ENCODE data around the gene KCNMA1. TPM values are rescaled to one million over a fixed set of nuclear protein-coding genes. Genes with fewer than 3 reads are reported as not detected.
A peak's percentile ranks its signal among the peaks of the same experiment; 100 is the strongest.

The KCNMA1 gene
- polyA plus RNA-seq, 1 experiment = 21.4 TPM

GRCh38 chr10:77320971-77321471 lies 316.6 kb downstream of the KCNMA1 start:
- no peaks in the 10 kb centered on the region for H3K27me3 ChIP-seq (ENCODE audit: control insufficient read depth, insufficient read depth, low read length)
- ChIA-PET CTCF (interaction anchor here (0.7 to 1.6 kb wide), 6 partner anchors 9 to 390 kb away, joined by 3 to 5 read pairs (median 4); no protein-coding TSS in a partner anchor), POLR2A (interaction anchor here (0.8 kb wide), 1 partner anchor 157 kb away, joined by 3 read pairs; no protein-coding TSS in a partner anchor)
- peak; percentile 65 for DNase-seq (ENCODE audit: low read depth)
- H3K36me3 ChIP-seq (ENCODE audit: control insufficient read depth, insufficient read depth, low read length) = no peaks in the 10 kb centered on the region
- TF ChIP-seq CTCF (IDR thresholded peaks at IDR 0.05; ENCODE audit: insufficient read depth, low read depth, low read length) = no peak
- H3K4me3 ChIP-seq (ENCODE audit: low read depth, low read length) = no peak overlapping the region

GRCh38 chr10:77319557-77319956 lies 318.1 kb downstream of the KCNMA1 start:
- H3K36me3 ChIP-seq (ENCODE audit: control insufficient read depth, insufficient read depth, low read length) = no peaks in the 10 kb centered on the region
- POLR2A ChIA-PET = no interaction called here
- H3K27me3 ChIP-seq (ENCODE audit: control insufficient read depth, insufficient read depth, low read length) = no peaks in the 10 kb centered on the region
- CTCF ChIA-PET = interaction anchor here (1.5 kb wide), 1 partner anchor 72 kb away, joined by 3 read pairs; no protein-coding TSS in a partner anchor
- TF ChIP-seq CTCF (IDR thresholded peaks at IDR 0.05; ENCODE audit: insufficient read depth, low read depth, low read length) = no peak
- no peak for DNase-seq (ENCODE audit: low read depth)
- H3K4me3 ChIP-seq (ENCODE audit: low read depth, low read length) = no peak overlapping the region

- POLR2A ChIA-PET = no interaction called here
- TF ChIP-seq CTCF (IDR thresholded peaks at IDR 0.05; ENCODE audit: insufficient read depth, low read depth, low read length) = no peak
- no peak for DNase-seq (ENCODE audit: low read depth)
- Histone ChIP-seq H3K4me3 (ENCODE audit: low read depth, low read length) (no peak overlapping the region), H3K36me3 (ENCODE audit: control insufficient read depth, insufficient read depth, low read length) (no peaks in the 10 kb centered on the region), H3K27me3 (ENCODE audit: control insufficient read depth, insufficient read depth, low read length) (no peaks in the 10 kb centered on the region)
- CTCF ChIA-PET = interaction anchor here (1.3 to 1.5 kb wide), 2 partner anchors 68 to 73 kb away, joined by 3 read pairs; no protein-coding TSS in a partner anchor
Measured at GRCh38 chr10:77318739-77319138, 318.9 kb downstream of the KCNMA1 start.

GRCh38 chr10:77317221-77317620 lies 320.4 kb downstream of the KCNMA1 start:
- ChIA-PET CTCF (interaction anchor here (0.8 to 1.5 kb wide), 2 partner anchors 75 to 143 kb away, joined by 3 to 4 read pairs; no protein-coding TSS in a partner anchor), POLR2A (no interaction called here)
- no peak for TF ChIP-seq CTCF (IDR thresholded peaks at IDR 0.05; ENCODE audit: insufficient read depth, low read depth, low read length)
- no peak overlapping the region for H3K4me3 ChIP-seq (ENCODE audit: low read depth, low read length)
- no peaks in the 10 kb centered on the region for H3K36me3 ChIP-seq (ENCODE audit: control insufficient read depth, insufficient read depth, low read length)
- no peaks in the 10 kb centered on the region for H3K27me3 ChIP-seq (ENCODE audit: control insufficient read depth, insufficient read depth, low read length)
- DNase-seq (ENCODE audit: low read depth) = no peak

DNA sequence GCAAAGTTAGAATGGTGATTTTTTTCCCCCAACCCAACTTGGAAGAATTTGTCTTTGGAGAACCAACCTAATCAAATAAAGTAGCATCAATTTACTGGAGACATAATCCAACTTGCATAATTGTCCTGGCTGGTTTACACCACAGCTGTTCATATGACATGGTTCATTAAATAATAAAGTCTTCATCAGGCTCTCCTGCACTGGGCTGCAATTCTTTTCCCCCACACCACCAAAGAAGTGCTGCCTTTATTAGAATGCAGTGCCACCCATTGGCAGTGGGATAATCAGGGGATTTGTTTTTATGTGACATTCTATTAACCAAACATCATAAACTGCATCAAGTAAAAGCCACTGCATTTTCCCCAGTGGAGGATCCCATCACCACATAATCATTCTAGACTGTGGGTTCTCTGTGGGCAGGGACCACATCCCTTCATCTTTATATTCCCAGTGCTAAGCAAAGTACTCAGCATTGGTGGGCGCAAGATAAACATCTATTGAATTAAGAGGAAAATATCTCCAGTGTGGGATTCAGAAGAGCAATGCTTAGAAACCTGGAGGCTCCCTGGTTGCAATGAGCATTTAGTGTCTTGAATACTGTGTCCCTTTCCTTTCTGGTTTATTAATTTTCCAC lies 322.0 kb downstream of the KCNMA1 start:
- TF ChIP-seq CTCF (IDR thresholded peaks at IDR 0.05; ENCODE audit: insufficient read depth, low read depth, low read length) = no peak
- ChIA-PET POLR2A (no interaction called here), CTCF (interaction anchor here (0.6 to 1.5 kb wide), 5 partner anchors 10 to 77 kb away, joined by 3 to 9 read pairs (median 4); no protein-coding TSS in a partner anchor)
- no peaks in the 10 kb centered on the region for H3K27me3 ChIP-seq (ENCODE audit: control insufficient read depth, insufficient read depth, low read length)
- H3K4me3 ChIP-seq (ENCODE audit: low read depth, low read length) = no peak overlapping the region
- DNase-seq (ENCODE audit: low read depth) = no peak
- H3K36me3 ChIP-seq (ENCODE audit: control insufficient read depth, insufficient read depth, low read length) = no peaks in the 10 kb centered on the region
